HCT116 (cell line): Measurements from ENCODE around the gene OSCAR. TPM values are rescaled to one million over a fixed set of nuclear protein-coding genes. Genes with fewer than 3 reads are reported as not detected.
A peak's percentile ranks its signal among the peaks of the same experiment; 100 is the strongest.

Source experiments
- ATAC-seq: fragments of 200-7000 bp; cut with Tn5 transposase; 2 replicates; pipeline ENCODE4 v1.9.1; 2020; ENCODE audit warnings: mild to moderate bottlenecking, moderate library complexity
- BruUV-seq: library from RNA; stranded (reverse); fragments of 400-500 nt; replicated peaks from 2 replicates; lab custom pipeline; 2021; lab: Mats Ljungman, UMichigan
- CTCF ChIA-PET: fragments of 300-600 bp; sonication (Branson Sonifier 250); formaldehyde crosslinking; loops from one replicate; lab custom pipeline; 2021; ENCODE audit warnings: antibody characterized with exemption; lab: Charles Lee
- POLR2A ChIA-PET: fragments of 300-600, 350-600 bp; sonication (Branson Sonifier 250); formaldehyde crosslinking; loops from one replicate; lab custom pipeline; 2021; ENCODE audit warnings: antibody characterized with exemption; lab: Charles Lee
- RAD21 ChIA-PET, 2 experiments: fragments of 300-600 bp; sonication (Branson Sonifier 250); formaldehyde crosslinking; loops; one replicate each; lab custom pipeline; 2023; ENCODE audit warnings: low total read pairs in 2 of 2; ENCODE audit not compliant: uncharacterized antibody in 2 of 2, unreplicated experiment in 2 of 2, low non-redundant PET in 1 of 2; lab: Charles Lee
- DNase-seq: peaks from one replicate; pipeline ENCODE4 v3.0.0-alpha.2; 2010; ENCODE audit warnings: low read depth, low spot score
- H2AFZ ChIP-seq: fragments of 200-600 bp; shearing (Covaris generic), sonication (generic); 2 replicates; pipeline ENCODE4 v1.6.1; 2017; ENCODE audit warnings: low read depth, mixed run types, mixed read lengths, antibody characterized with exemption, low read length; ENCODE audit not compliant: poor library complexity, severe bottlenecking
- H3K27ac ChIP-seq: 2 replicates; pipeline ENCODE4 v1.5.1; 2012; ENCODE audit warnings: low read depth, low read length
- H3K27me3 ChIP-seq: fragments of 200-600 bp; sonication (generic); 2 replicates; pipeline ENCODE4 v1.6.1; 2016; ENCODE audit warnings: mixed run types, low read length, mixed read lengths; ENCODE audit not compliant: insufficient read depth
- H3K36me3 ChIP-seq, 2 experiments: fragments of 200-500 bp in 1 of 2; fragments of 200-600 bp in 1 of 2; sonication (Bioruptor generic) in 1 of 2; sonication (generic) in 1 of 2; 2 replicates each; pipeline versions ENCODE4 v1.5.1 to v1.6.1; 2014 to 2016; ENCODE audit warnings: low read length in 2 of 2, inconsistent platforms in 1 of 2, mixed read lengths in 1 of 2, mixed run types in 1 of 2; ENCODE audit not compliant: insufficient read depth in 2 of 2, control insufficient read depth in 1 of 2
- H3K4me1 ChIP-seq, 2 experiments: fragments of 200-600 bp in 1 of 2; sonication (generic) in 1 of 2; 2 replicates each; pipeline versions ENCODE4 v1.5.1 to v1.6.1; 2012 to 2017; ENCODE audit warnings: low read length in 2 of 2, inconsistent platforms in 1 of 2, mild to moderate bottlenecking in 1 of 2, mixed read lengths in 1 of 2, mixed run types in 1 of 2, moderate library complexity in 1 of 2; ENCODE audit not compliant: insufficient read depth in 2 of 2, control insufficient read depth in 1 of 2
- H3K4me2 ChIP-seq: fragments of 200-600 bp; sonication (generic); 2 replicates; pipeline ENCODE4 v1.6.1; 2017; ENCODE audit warnings: mixed run types, low read length, mixed read lengths
- H3K4me3 ChIP-seq, 2 experiments: fragments of 200-600 bp in 1 of 2; sonication (generic) in 1 of 2; replicated peaks in 1 of 2; 2 replicates each; pipeline ENCODE4 v1.5.1; 2011 to 2016; ENCODE audit warnings: low read length in 2 of 2, control low read depth in 1 of 2, low read depth in 1 of 2, mild to moderate bottlenecking in 1 of 2, mixed read lengths in 1 of 2, mixed run types in 1 of 2
- H3K79me2 ChIP-seq: fragments of 200-600 bp; sonication (generic); 2 replicates; pipeline ENCODE4 v1.6.1; 2017; ENCODE audit warnings: mild to moderate bottlenecking, mixed run types, low read length, moderate library complexity, mixed read lengths; ENCODE audit not compliant: insufficient read depth
- H3K9ac ChIP-seq: fragments of 200-600 bp; sonication (generic); 2 replicates; pipeline ENCODE4 v1.6.1; 2016; ENCODE audit warnings: low read length, mixed read lengths
- H3K9me2 ChIP-seq: fragments of 200-600 bp; sonication (generic), shearing (Covaris generic); 2 replicates; pipeline ENCODE4 v1.6.1; 2017; ENCODE audit warnings: mixed run types, mild to moderate bottlenecking, moderate library complexity; ENCODE audit not compliant: insufficient read depth
- H3K9me3 ChIP-seq, 2 experiments: fragments of 200-500 bp in 1 of 2; fragments of 200-600 bp in 1 of 2; sonication (Bioruptor generic) in 1 of 2; sonication (generic) in 1 of 2; 2 replicates each; pipeline ENCODE4 v1.6.1; 2014 to 2017; ENCODE audit warnings: low read length in 2 of 2, mixed read lengths in 2 of 2, inconsistent platforms in 1 of 2, low read depth in 1 of 2, mild to moderate bottlenecking in 1 of 2, mixed run types in 1 of 2, moderate library complexity in 1 of 2; ENCODE audit not compliant: control insufficient read depth in 1 of 2, insufficient read depth in 1 of 2
- H4K20me1 ChIP-seq: fragments of 200-600 bp; sonication (generic), shearing (Covaris generic); 2 replicates; pipeline ENCODE4 v1.6.1; 2017; ENCODE audit warnings: mixed run types, mild to moderate bottlenecking, moderate library complexity; ENCODE audit not compliant: insufficient read depth
- CBX3 ChIP-seq: IDR thresholded peaks from 2 replicates; pipeline ENCODE4 v1.6.1; 2012; ENCODE audit warnings: low read depth
- CTCF ChIP-seq, 3 experiments: fragments of 200-600 bp in 1 of 3; sonication (generic) in 1 of 3; IDR thresholded peaks in 2 of 3; conservative IDR thresholded peaks in 1 of 3; 2 replicates each; pipeline ENCODE4 v1.5.1; 2012 to 2017; ENCODE audit warnings: low read depth in 2 of 3, low read length in 2 of 3, antibody characterized with exemption in 1 of 3, borderline replicate concordance in 1 of 3, control low read depth in 1 of 3, mild to moderate bottlenecking in 1 of 3, mixed read lengths in 1 of 3, mixed run types in 1 of 3, moderate library complexity in 1 of 3; ENCODE audit not compliant: insufficient read depth in 1 of 3
- EGR1 ChIP-seq: IDR thresholded peaks from 2 replicates; pipeline ENCODE4 v1.6.1; 2012; ENCODE audit warnings: low read depth
- SIN3A ChIP-seq: IDR thresholded peaks from 2 replicates; pipeline ENCODE4 v1.6.1; 2012; ENCODE audit warnings: low read depth
- YY1 ChIP-seq: IDR thresholded peaks from 2 replicates; pipeline ENCODE4 v1.6.1; 2011; ENCODE audit warnings: low read length, low read depth, moderate library complexity, mild to moderate bottlenecking; ENCODE audit not compliant: insufficient replicate concordance; ENCODE audit errors: extremely low read depth
- ZBTB33 ChIP-seq: IDR thresholded peaks from 2 replicates; pipeline ENCODE4 v1.6.1; 2011; ENCODE audit warnings: mild to moderate bottlenecking, low read length, moderate library complexity; ENCODE audit not compliant: insufficient replicate concordance; ENCODE audit errors: extremely low read depth
- ZNF274 ChIP-seq: fragments of 200-500 bp; sonication (Bioruptor generic); IDR thresholded peaks from 2 replicates; pipeline ENCODE4 v1.6.1; 2014; ENCODE audit warnings: mild to moderate bottlenecking, low read depth, low read length, inconsistent platforms
- intact Hi-C: fragments of 100-400 bp; cut with micrococcal nuclease; formaldehyde crosslinking; loops from 2 replicates; pipeline ENCODE4 v1.10.0; 2022
- total RNA-seq: library from RNA; stranded (reverse); gene quantifications from one replicate; pipeline ENCODE4 v1.2.1, GENCODE V29; 2021; ENCODE audit not compliant: unreplicated experiment

OSCAR gene
- total RNA-seq, 1 experiment from 2014 or later, result 0.59 TPM

GRCh38 chr19:54099190-54099902 lies 1.3 kb downstream of the OSCAR start (continued):
- no peak for TF ChIP-seq ZBTB33
- TF ChIP-seq, all 23 proteins: peak for 0

GRCh38 chr19:54096617-54097106 lies 3.9 kb downstream of the OSCAR start:
- Histone ChIP-seq H3K4me3 (peak overlapping the region; percentile 25 to 51; a peak in 3 of 4 replicates), H3K36me3 (no peaks in the 10 kb centered on the region), H3K4me2 (peak overlapping the region; percentile 80), H3K9me3 (no peaks in the 10 kb centered on the region), H4K20me1 (no peaks in the 10 kb centered on the region)
- ChIA-PET POLR2A (interaction anchor here (1.5 kb wide), 1 partner anchor 19 kb away, joined by 4 read pairs; the partner anchor contains the start of genes PRPF31 and TFPT), RAD21 (no interaction called here)
- intact Hi-C loops, result loop anchor here (10.0 kb wide), 1 partner anchor 292 kb away; no protein-coding TSS in a partner anchor
- TF ChIP-seq SIN3A (no peak), ZNF274 (no peak), CBX3 (no peak), YY1 (no peak), EGR1 (no peak), CTCF (IDR thresholded peaks at IDR 0.05 in 2 of 3, conservative IDR thresholded peaks at IDR 0.05 in 1 of 3; ENCODE audit: borderline replicate concordance in 1 of 3, insufficient read depth in 1 of 3, low read depth in 2 of 3, low read length in 2 of 3) (peak in 1 of 3 experiments; percentile 39; a peak in 3 of 6 replicates)
- TF ChIP-seq, all 23 proteins: peak for 1
- H2AFZ ChIP-seq, result no peak overlapping the region
- peak; percentile 70 for ATAC-seq
- no TSS peak for BruUV-seq
- peak; percentile 19 for DNase-seq
- CTCF ChIA-PET, result no interaction called here
- H3K27ac ChIP-seq, result no peak overlapping the region; the same call in 1 of the 2 replicates
- no peaks in the 10 kb centered on the region for H3K79me2 ChIP-seq
- H3K27me3 ChIP-seq, result no peaks in the 10 kb centered on the region
- H3K9ac ChIP-seq, result peak overlapping the region; percentile 41; the same call in 1 of the 2 replicates
- no peaks in the 10 kb centered on the region for H3K9me2 ChIP-seq
- H3K4me1 ChIP-seq, result peaks cover 7 to 20% of the 10 kb centered on the region in 2 experiments; a peak in 3 of 4 replicates
